Fibroblast of lung (primary cell): ENCODE measurements around the gene FCGR1A. TPM values are rescaled to one million over a fixed set of nuclear protein-coding genes. Genes with fewer than 3 reads are reported as not detected.
"Not testable (repeated sequence)": the region's sequence is repeated elsewhere in the genome, so short reads cannot be mapped to it uniquely, and the experiment has no call there.

Experiments used
- DNase-seq, 2 donors: peaks; one replicate each; pipeline versions ENCODE4 v3.0.0 to v3.0.0-alpha.2; 2010; ENCODE audit warnings: low read depth in 2 of 2
- H2AFZ ChIP-seq: 2 replicates; pipeline ENCODE4 v1.5.1; 2012; ENCODE audit warnings: low read length, control low read depth, inconsistent platforms
- H3K27ac ChIP-seq: 2 replicates; pipeline ENCODE4 v1.5.1; 2011; ENCODE audit warnings: low read length, control low read depth; ENCODE audit not compliant: insufficient read depth
- H3K27me3 ChIP-seq: 2 replicates; pipeline ENCODE4 v1.5.1; 2011; ENCODE audit warnings: mild to moderate bottlenecking, low read length; ENCODE audit not compliant: control insufficient read depth, insufficient read depth
- H3K36me3 ChIP-seq: 2 replicates; pipeline ENCODE4 v1.5.1; 2011; ENCODE audit warnings: low read length; ENCODE audit not compliant: control insufficient read depth, insufficient read depth
- H3K4me1 ChIP-seq: 2 replicates; pipeline ENCODE4 v1.5.1; 2011; ENCODE audit warnings: low read length; ENCODE audit not compliant: control insufficient read depth, insufficient read depth; ENCODE audit errors: extremely low read depth
- H3K4me2 ChIP-seq: 2 replicates; pipeline ENCODE4 v1.5.1; 2011; ENCODE audit warnings: low read length, control low read depth; ENCODE audit not compliant: insufficient read depth; ENCODE audit errors: extremely low read depth
- H3K4me3 ChIP-seq, 4 experiments: fragments of 200-600 bp in 1 of 4; sonication (generic) in 1 of 4; replicated peaks in 1 of 4; 2 replicates each; pipeline ENCODE4 v1.5.1; 2011 to 2016; ENCODE audit warnings: low read length in 4 of 4, low read depth in 3 of 4, mild to moderate bottlenecking in 3 of 4, control low read depth in 2 of 4, inconsistent platforms in 1 of 4, mixed read lengths in 1 of 4; ENCODE audit not compliant: insufficient read depth in 1 of 4; ENCODE audit errors: control extremely low read depth in 1 of 4
- H3K79me2 ChIP-seq: 2 replicates; pipeline ENCODE4 v1.5.1; 2012; ENCODE audit warnings: mild to moderate bottlenecking, low read length, inconsistent platforms; ENCODE audit not compliant: control insufficient read depth, insufficient read depth
- H3K9ac ChIP-seq: 2 replicates; pipeline ENCODE4 v1.5.1; 2011; ENCODE audit warnings: mild to moderate bottlenecking, low read length, control low read depth; ENCODE audit not compliant: insufficient read depth
- H3K9me3 ChIP-seq: 2 replicates; pipeline ENCODE4 v1.5.1; 2012; ENCODE audit warnings: low read depth, low read length; ENCODE audit not compliant: control insufficient read depth, insufficient read depth
- H4K20me1 ChIP-seq: 2 replicates; pipeline ENCODE4 v1.5.1; 2011; ENCODE audit warnings: low read length; ENCODE audit not compliant: control insufficient read depth, insufficient read depth; ENCODE audit errors: extremely low read depth
- CTCF ChIP-seq, 2 donors: IDR thresholded peaks in 1 of 2; conservative IDR thresholded peaks in 1 of 2; 1 replicate in 1 of 2; 2 replicates in 1 of 2; pipeline ENCODE4 v1.5.1; 2011 to 2012; ENCODE audit warnings: low read length in 2 of 2, control low read depth in 1 of 2, inconsistent platforms in 1 of 2, low read depth in 1 of 2, mild to moderate bottlenecking in 1 of 2
- polyA plus RNA-seq, 2 donors: library from polyadenylated mRNA; depleted of rRNA in 1 of 2; stranded (reverse) in 1 of 2; unstranded in 1 of 2; fragments of >200 nt; gene quantifications; 2 replicates each; pipeline ENCODE4 v1.2.1, GENCODE V29; 2011 to 2012; ENCODE audit warnings: missing spikeins in 1 of 2
- total RNA-seq: library from RNA; depleted of rRNA; stranded (reverse); fragments of >200 nt; gene quantifications from 2 replicates; pipeline ENCODE4 v1.2.1, GENCODE V29; 2014

Gene FCGR1A
- total and polyA plus RNA-seq, 2 donors (not counting 1 experiment from before 2014, with no cell fraction given): not detected

- not testable (repeated sequence) for H3K9ac ChIP-seq, H3K27me3 ChIP-seq, DNase-seq, H3K4me1 ChIP-seq, H2AFZ ChIP-seq, H3K36me3 ChIP-seq, H3K27ac ChIP-seq, H4K20me1 ChIP-seq, H3K79me2 ChIP-seq, H3K4me3 ChIP-seq, H3K9me3 ChIP-seq, H3K4me2 ChIP-seq
These were observed 1.4 kb downstream of the FCGR1A start for GRCh38 chr1:149783868-149784267.

GRCh38 chr1:149787688-149788451 is 5.4 kb downstream of the FCGR1A start:
- not testable (repeated sequence) for H3K4me2 ChIP-seq, H3K9me3 ChIP-seq, H3K27me3 ChIP-seq, H3K4me1 ChIP-seq, H4K20me1 ChIP-seq, H2AFZ ChIP-seq, H3K9ac ChIP-seq, H3K36me3 ChIP-seq, H3K4me3 ChIP-seq, H3K27ac ChIP-seq, DNase-seq, H3K79me2 ChIP-seq

- H4K20me1 ChIP-seq, H3K9me3 ChIP-seq, H3K79me2 ChIP-seq, H3K27me3 ChIP-seq, H3K36me3 ChIP-seq, H3K4me1 ChIP-seq, H2AFZ ChIP-seq, H3K4me2 ChIP-seq, H3K27ac ChIP-seq: not testable (repeated sequence)
- Histone ChIP-seq H3K9ac (peak overlapping the region; percentile 8), H3K4me3 (peak overlapping the region; percentile 21 to 53 (median 34))
- TF ChIP-seq CTCF (conservative IDR thresholded peaks at IDR 0.05 in 1 of 2, IDR thresholded peaks at IDR 0.05 in 1 of 2; ENCODE audit: low read depth in 1 of 2, low read length in 2 of 2): peak in 1 of 2 donors; percentile 26
- peak; percentile 27 to 28 for DNase-seq
These were observed 10.0 kb downstream of the FCGR1A start for GRCh38 chr1:149792502-149792901.

- not testable (repeated sequence) for H3K27ac ChIP-seq, H3K27me3 ChIP-seq, H4K20me1 ChIP-seq, H3K4me2 ChIP-seq, H2AFZ ChIP-seq, H3K4me1 ChIP-seq, H3K9ac ChIP-seq, H3K36me3 ChIP-seq, H3K9me3 ChIP-seq, H3K79me2 ChIP-seq
- TF ChIP-seq CTCF (conservative IDR thresholded peaks at IDR 0.05 in 1 of 2, IDR thresholded peaks at IDR 0.05 in 1 of 2; ENCODE audit: low read depth in 1 of 2, low read length in 2 of 2): peak; percentile 17 to 35
- peak; percentile 19 to 28 for DNase-seq
- peak overlapping the region in 2 of 4 experiments; percentile 30 to 53 for H3K4me3 ChIP-seq
These were observed 10.5 kb downstream of the FCGR1A start for GRCh38 chr1:149792912-149793515.

- H3K9me3 ChIP-seq, H3K27me3 ChIP-seq, H3K27ac ChIP-seq, H3K79me2 ChIP-seq, H2AFZ ChIP-seq, H4K20me1 ChIP-seq, H3K4me1 ChIP-seq, H3K4me2 ChIP-seq, H3K4me3 ChIP-seq, DNase-seq, H3K36me3 ChIP-seq, H3K9ac ChIP-seq: not testable (repeated sequence)
These were observed 11.4 kb downstream of the FCGR1A start for GRCh38 chr1:149793885-149794284.
